ENCODE measurements around the gene ZKSCAN4. TPM values are rescaled to one million over a fixed set of nuclear protein-coding genes. Genes with fewer than 3 reads are reported as not detected.

ZKSCAN4 gene
- total RNA-seq, 4 donors from 2014 or later, result 4.4 to 9.6 (median 5.9) TPM

GRCh38 chr6:28258877-28259777 is 7.1 kb upstream of the ZKSCAN4 start, which contains the start of gene NKAPL:
Gene NKAPL (plus strand): TSS chr6:28259297. CDS start chr6:28259372, 75 bp downstream.
- H3K4me1 ChIP-seq, result no peaks in the 10 kb centered on the region
- H3K27ac ChIP-seq, result peak within 1 kb of the TSS in 2 of 4 donors; percentile 11 to 25
- no peaks in the 10 kb centered on the region for H3K27me3 ChIP-seq
- H3K36me3 ChIP-seq, result no peaks in the 10 kb centered on the region
- DNase-seq, result peak; percentile 53 to 76 (median 55)
- no peaks in the 10 kb centered on the region for H3K9me3 ChIP-seq
- peak within 1 kb of the TSS; percentile 14 to 43 (median 37) for H3K4me3 ChIP-seq
- TF ChIP-seq CTCF (IDR thresholded peaks at IDR 0.05) (no peak), POLR2A (IDR thresholded peaks at IDR 0.05) (no peak)

GRCh38 chr6:28257042-28257441 is 5.0 kb upstream of the ZKSCAN4 start:
- H3K4me1 ChIP-seq, result peaks cover 0 to 5% (median 4%) of the 10 kb centered on the region in 4 donors
- H3K4me3 ChIP-seq, result no peak overlapping the region
- H3K27me3 ChIP-seq, result no peaks in the 10 kb centered on the region
- no peak for DNase-seq
- no peak overlapping the region for H3K27ac ChIP-seq
- no peak for TF ChIP-seq POLR2A (IDR thresholded peaks at IDR 0.05)
- no peak for TF ChIP-seq CTCF (IDR thresholded peaks at IDR 0.05)
- no peaks in the 10 kb centered on the region for H3K36me3 ChIP-seq
- no peaks in the 10 kb centered on the region for H3K9me3 ChIP-seq

GRCh38 chr6:28254121-28254519 is 2.1 kb upstream of the ZKSCAN4 start:
- H3K27me3 ChIP-seq, result no peaks in the 10 kb centered on the region
- no peak for DNase-seq
- TF ChIP-seq POLR2A (IDR thresholded peaks at IDR 0.05) (no peak), CTCF (IDR thresholded peaks at IDR 0.05) (no peak)
- no peaks in the 10 kb centered on the region for H3K9me3 ChIP-seq
- no peaks in the 10 kb centered on the region for H3K36me3 ChIP-seq
- no peak overlapping the region for H3K4me3 ChIP-seq
- H3K27ac ChIP-seq, result no peak overlapping the region
- H3K4me1 ChIP-seq, result peaks cover 5 to 13% (median 10%) of the 10 kb centered on the region in 4 donors

GRCh38 chr6:28251661-28252008 is 434 bp downstream of the ZKSCAN4 start:
- H3K27ac ChIP-seq, result peak overlapping the region in 3 of 4 donors; percentile 2 to 70 (median 30)
- H3K36me3 ChIP-seq, result peaks cover 0 to 13% (median 0%) of the 10 kb centered on the region in 3 donors
- H3K27me3 ChIP-seq, result no peaks in the 10 kb centered on the region
- peak overlapping the region; percentile 63 to 73 (median 69) for H3K4me3 ChIP-seq
- TF ChIP-seq POLR2A (IDR thresholded peaks at IDR 0.05) (no peak), CTCF (IDR thresholded peaks at IDR 0.05) (no peak)
- DNase-seq, result peak in 1 of 3 donors; percentile 56
- H3K9me3 ChIP-seq, result no peaks in the 10 kb centered on the region
- peaks cover 5 to 13% (median 10%) of the 10 kb centered on the region in 4 donors for H3K4me1 ChIP-seq

GRCh38 chr6:28250747-28251146 is 1.3 kb downstream of the ZKSCAN4 start:
- peak overlapping the region in 2 of 4 donors; percentile 69 for H3K4me3 ChIP-seq
- no peak for DNase-seq
- TF ChIP-seq POLR2A (IDR thresholded peaks at IDR 0.05) (no peak), CTCF (IDR thresholded peaks at IDR 0.05) (no peak)
- no peak overlapping the region for H3K27ac ChIP-seq
- no peaks in the 10 kb centered on the region for H3K27me3 ChIP-seq
- H3K36me3 ChIP-seq, result peaks cover 0 to 20% (median 0%) of the 10 kb centered on the region in 3 donors
- no peaks in the 10 kb centered on the region for H3K9me3 ChIP-seq
- peaks cover 5 to 13% (median 10%) of the 10 kb centered on the region in 4 donors for H3K4me1 ChIP-seq

Data from Peyer's patch (tissue), 4 donors.